Tibial artery (tissue), 4 donors: ENCODE results near the gene RGS17.

Experiments
- DNase-seq, 2 donors: peaks; one replicate each; pipeline ENCODE4 v3.0.0-alpha.2; 2019
- H3K27ac ChIP-seq, 2 donors: fragments of 200-600 bp; sonication (generic) in 1 of 2; 1 replicate in 1 of 2; 2 replicates in 1 of 2; pipeline ENCODE4 v1.5.1; 2018 to 2019; ENCODE audit warnings: mild to moderate bottlenecking in 1 of 2
- H3K27me3 ChIP-seq, 2 donors: fragments of 200-600 bp; sonication (generic) in 1 of 2; one replicate each; pipeline versions ENCODE4 v1.5.1 to v1.6.0; 2016 to 2019
- H3K36me3 ChIP-seq, 3 donors: fragments of 200-600 bp; sonication (generic) in 2 of 3; one replicate each; pipeline ENCODE4 v1.5.1; 2016 to 2019; ENCODE audit warnings: mild to moderate bottlenecking in 2 of 3
- H3K4me1 ChIP-seq, 4 donors: fragments of 200-600 bp; sonication (generic) in 2 of 4; 1 replicate in 3 of 4; 2 replicates in 1 of 4; pipeline ENCODE4 v1.5.1; 2016 to 2019
- H3K4me3 ChIP-seq, 2 donors: fragments of 200-600 bp; sonication (generic) in 1 of 2; 1 replicate in 1 of 2; 2 replicates in 1 of 2; pipeline ENCODE4 v1.5.1; 2018 to 2019; ENCODE audit warnings: mild to moderate bottlenecking in 2 of 2
- H3K9me3 ChIP-seq, 3 donors: fragments of 200-600 bp; sonication (generic) in 1 of 3; one replicate each; pipeline ENCODE4 v1.5.1; 2016 to 2019
- CTCF ChIP-seq, 2 experiments: fragments of 200-600 bp in 1 of 2; fragments of 450-650 bp in 1 of 2; IDR thresholded peaks; one replicate each; pipeline ENCODE4 v1.5.1; 2017 to 2019; ENCODE audit warnings: antibody characterized with exemption in 2 of 2, mild to moderate bottlenecking in 1 of 2, moderate library complexity in 1 of 2
- intact Hi-C: fragments of 100-400 bp; cut with DNase I; formaldehyde crosslinking; loops from one replicate; pipeline ENCODE4 v1.15.0; 2023; ENCODE audit warnings: low total_unique reads

The RGS17 gene

GRCh38 chr6:153065222-153065621, 65.9 kb downstream of the RGS17 start:
- DNase-seq = no peak

GRCh38 chr6:153063936-153064335, 67.1 kb downstream of the RGS17 start:
- DNase-seq = no peak
- H3K27ac ChIP-seq = no peak overlapping the region
- intact Hi-C loops = no loop called here
- H3K36me3 ChIP-seq = no peaks in the 10 kb centered on the region
- H3K4me3 ChIP-seq = no peak overlapping the region
- no peak for TF ChIP-seq CTCF (IDR thresholded peaks at IDR 0.05)
- no peaks in the 10 kb centered on the region for H3K27me3 ChIP-seq
- H3K4me1 ChIP-seq = no peaks in the 10 kb centered on the region
- H3K9me3 ChIP-seq = peaks cover 0 to 27% (median 6%) of the 10 kb centered on the region in 3 donors

More at GRCh38 chr6:153065222-153065621, 65.9 kb downstream of the RGS17 start:
- Histone ChIP-seq H3K27me3 (no peaks in the 10 kb centered on the region), H3K9me3 (peaks cover 0 to 27% (median 6%) of the 10 kb centered on the region in 3 donors), H3K36me3 (no peaks in the 10 kb centered on the region), H3K27ac (no peak overlapping the region), H3K4me3 (no peak overlapping the region), H3K4me1 (no peaks in the 10 kb centered on the region)
- TF ChIP-seq CTCF (IDR thresholded peaks at IDR 0.05) = no peak
- intact Hi-C loops = no loop called here

DNA sequence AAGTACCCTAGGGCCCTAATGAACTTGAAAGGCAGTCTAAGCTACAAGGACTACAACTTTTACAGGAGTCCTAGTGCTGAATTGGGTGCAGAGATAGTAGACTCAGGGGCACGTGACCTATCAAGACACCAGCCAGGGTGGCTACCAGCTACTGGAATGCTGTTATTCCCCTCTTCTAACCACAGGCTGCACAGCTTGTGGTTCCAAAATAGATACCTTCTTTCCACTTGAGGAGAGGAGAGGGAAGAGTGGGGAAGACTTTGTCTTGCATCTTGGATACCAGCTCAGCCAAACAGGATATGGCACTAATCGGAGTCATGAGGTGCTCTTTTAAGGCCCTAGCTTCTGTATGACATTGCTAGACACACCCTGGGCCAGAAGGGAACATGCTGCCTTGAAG, 68.6 kb downstream of the RGS17 start:
- intact Hi-C loops = no loop called here
- no peaks in the 10 kb centered on the region for H3K27me3 ChIP-seq
- no peak for TF ChIP-seq CTCF (IDR thresholded peaks at IDR 0.05)
- peaks cover 0 to 21% (median under 1%) of the 10 kb centered on the region in 3 donors for H3K9me3 ChIP-seq
- no peaks in the 10 kb centered on the region for H3K4me1 ChIP-seq
- no peaks in the 10 kb centered on the region for H3K36me3 ChIP-seq
- H3K27ac ChIP-seq = no peak overlapping the region
- no peak for DNase-seq
- H3K4me3 ChIP-seq = no peak overlapping the region

GRCh38 chr6:153059757-153060156, 71.3 kb downstream of the RGS17 start:
- H3K9me3 ChIP-seq = peaks cover 0 to 11% (median 0%) of the 10 kb centered on the region in 3 donors
- H3K4me3 ChIP-seq = no peak overlapping the region
- intact Hi-C loops = no loop called here

GRCh38 chr6:153059311-153059710, 71.8 kb downstream of the RGS17 start:
- Histone ChIP-seq H3K4me1 (no peaks in the 10 kb centered on the region), H3K9me3 (peaks cover 0 to 11% (median 0%) of the 10 kb centered on the region in 3 donors), H3K27me3 (no peaks in the 10 kb centered on the region), H3K4me3 (no peak overlapping the region), H3K36me3 (no peaks in the 10 kb centered on the region), H3K27ac (no peak overlapping the region)
- no peak for TF ChIP-seq CTCF (IDR thresholded peaks at IDR 0.05)
- intact Hi-C loops = no loop called here
- DNase-seq = no peak

More at GRCh38 chr6:153059757-153060156, 71.3 kb downstream of the RGS17 start:
- H3K27me3 ChIP-seq = no peaks in the 10 kb centered on the region
- no peak overlapping the region for H3K27ac ChIP-seq
- DNase-seq = no peak
- no peaks in the 10 kb centered on the region for H3K4me1 ChIP-seq
- H3K36me3 ChIP-seq = no peaks in the 10 kb centered on the region
- no peak for TF ChIP-seq CTCF (IDR thresholded peaks at IDR 0.05)

DNA sequence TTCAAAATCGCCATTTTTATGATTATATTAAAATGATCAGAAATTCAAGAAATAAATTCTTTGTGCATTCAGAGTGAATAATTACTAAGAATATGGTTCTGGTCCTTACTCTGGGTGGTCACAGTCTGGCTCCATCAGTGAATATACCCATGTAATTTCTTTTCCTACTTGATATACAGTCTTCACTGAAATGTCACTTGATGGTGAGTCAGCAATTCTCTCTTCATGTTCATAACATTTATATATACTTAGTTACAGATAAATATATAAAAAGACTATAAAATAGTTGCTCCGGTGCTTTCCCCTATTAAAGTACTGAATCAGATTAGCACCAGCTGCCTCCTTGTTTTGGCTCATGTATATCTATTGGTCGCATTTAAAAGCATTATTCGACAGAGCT, 72.2 kb downstream of the RGS17 start:
- intact Hi-C loops = no loop called here
- H3K9me3 ChIP-seq = peaks cover 0 to 11% (median 0%) of the 10 kb centered on the region in 3 donors
- no peak for TF ChIP-seq CTCF (IDR thresholded peaks at IDR 0.05)
- H3K4me1 ChIP-seq = no peaks in the 10 kb centered on the region
- H3K27ac ChIP-seq = no peak overlapping the region
- H3K36me3 ChIP-seq = no peaks in the 10 kb centered on the region
- H3K4me3 ChIP-seq = no peak overlapping the region
- no peak for DNase-seq
- no peaks in the 10 kb centered on the region for H3K27me3 ChIP-seq
